GM21447 (cell line): ENCODE results near the gene KIAA1586.
"Not testable (repeated sequence)": the region's sequence is repeated elsewhere in the genome, so short reads cannot be mapped to it uniquely, and the experiment has no call there.

Experiments used
- ATAC-seq: cut with Tn5 transposase; IDR thresholded peaks from one replicate; pipeline ENCODE4 v1.9.1; 2021; ENCODE audit not compliant: unreplicated experiment

The KIAA1586 gene

DNA sequence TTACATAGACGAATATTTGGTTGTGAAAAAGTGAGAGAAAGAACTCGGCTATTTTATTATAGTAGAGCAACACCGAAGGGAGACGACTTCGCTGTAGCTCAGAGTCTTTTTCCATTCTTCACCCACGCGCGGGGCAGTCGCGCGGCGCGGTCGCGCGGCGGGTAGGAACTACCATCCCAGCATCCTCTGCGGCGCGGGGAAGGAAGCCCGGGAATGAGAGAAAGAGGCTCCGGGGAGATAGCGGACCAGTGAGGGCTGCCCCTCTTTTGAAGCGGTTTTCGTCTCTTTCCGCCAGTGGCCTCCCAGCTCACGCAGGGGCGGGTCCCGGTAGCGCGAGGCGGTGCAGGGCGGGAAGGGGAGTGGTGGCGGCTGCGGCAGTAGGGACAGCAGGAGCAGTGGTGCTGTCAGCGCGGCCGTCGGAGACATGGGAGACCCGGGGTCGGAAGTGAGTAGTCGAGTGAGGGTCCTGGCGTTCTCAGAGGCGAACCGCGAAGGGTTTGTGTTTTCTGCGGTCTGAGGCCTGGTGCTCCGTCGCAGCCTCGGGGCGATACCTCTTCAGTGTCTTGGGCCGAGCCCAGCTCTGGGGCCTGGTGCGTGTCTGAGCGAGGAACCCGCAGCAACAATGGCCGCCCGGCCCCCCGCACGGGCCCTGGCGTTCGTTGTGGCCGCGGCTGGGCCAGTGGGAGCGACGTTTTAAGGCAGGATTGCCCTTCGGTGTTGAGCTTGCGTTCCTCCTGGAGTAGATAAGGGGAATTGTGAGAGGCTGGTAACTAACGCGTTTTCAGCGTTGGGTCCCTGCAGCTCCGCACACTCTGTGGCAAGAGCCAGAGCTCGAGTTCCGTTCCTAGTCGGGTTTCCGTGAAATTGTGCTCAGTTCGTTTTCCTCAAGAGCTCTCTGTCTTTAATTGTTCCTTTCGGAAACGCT, at the start of gene KIAA1586:
Gene KIAA1586, plus strand, starts transcription at position 362 of the 925 bp plus-strand sequence. Its CDS starts 63 bp downstream, at position 425.
- ATAC-seq = peak; percentile 95

DNA sequence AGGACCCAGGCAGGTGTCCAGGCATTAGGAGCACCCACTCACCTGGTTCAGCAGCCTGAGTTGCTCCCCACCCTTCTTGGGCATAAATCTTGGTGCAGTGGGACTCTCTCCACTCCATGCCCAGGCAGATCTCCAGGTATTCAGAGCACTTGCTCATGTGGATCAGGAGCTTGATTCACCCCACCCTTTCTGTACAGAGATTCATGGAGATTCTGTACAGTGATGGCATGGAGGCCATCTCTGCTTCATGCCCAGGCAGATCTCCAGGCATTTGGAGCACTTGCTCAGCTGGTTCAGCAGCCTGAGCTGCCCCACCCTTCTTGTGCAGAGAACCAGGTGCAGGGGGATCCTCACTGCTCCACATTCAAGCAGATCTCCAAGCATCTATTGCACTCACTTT, 47.4 kb upstream of the KIAA1586 start:
- no peak for ATAC-seq

DNA sequence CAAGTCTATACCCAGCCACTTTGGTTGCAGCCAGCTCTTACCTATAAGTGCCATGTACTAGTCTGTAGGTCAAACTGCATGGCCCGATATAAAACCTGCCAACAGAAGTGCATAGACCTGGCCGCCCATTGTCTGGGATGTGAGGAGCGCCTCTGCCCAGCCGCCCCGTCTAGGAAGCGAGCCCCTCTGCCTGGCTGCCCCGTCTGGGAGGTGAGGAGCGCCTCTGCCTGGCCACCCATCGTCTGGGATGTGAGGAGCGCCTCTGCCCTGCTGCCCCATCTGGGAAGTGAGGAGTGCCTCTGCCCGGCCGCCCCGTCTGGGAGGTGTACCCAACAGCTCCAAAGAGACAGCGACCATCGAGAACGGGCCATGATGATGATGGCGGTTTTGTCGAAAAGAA, 46.7 kb upstream of the KIAA1586 start:
- not testable (repeated sequence) for ATAC-seq

GRCh38 chr6:57002197-57002596, 44.3 kb upstream of the KIAA1586 start:
- ATAC-seq = no peak

DNA sequence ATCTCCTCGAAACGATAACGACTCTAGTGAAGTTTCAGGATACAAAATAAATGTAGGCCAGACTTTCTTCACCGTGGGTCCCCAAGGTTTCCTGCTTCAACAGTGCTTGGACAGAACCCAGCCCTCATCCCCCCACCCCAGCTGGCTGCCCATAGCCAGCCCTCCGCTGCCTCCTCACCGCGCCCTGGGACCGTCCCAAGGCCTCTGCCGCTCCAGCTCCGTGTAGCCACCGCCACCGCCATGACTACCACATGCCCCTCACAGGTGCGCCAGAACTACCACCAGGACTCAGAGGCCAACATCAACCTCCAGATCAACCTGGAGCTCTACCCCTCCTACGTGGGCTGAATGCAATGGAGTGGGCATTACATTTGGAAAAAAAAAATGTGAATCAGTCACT, 42.2 kb upstream of the KIAA1586 start:
- no peak for ATAC-seq

- ATAC-seq = no peak
Measured at GRCh38 chr6:57006101-57006500, 40.4 kb upstream of the KIAA1586 start.

DNA sequence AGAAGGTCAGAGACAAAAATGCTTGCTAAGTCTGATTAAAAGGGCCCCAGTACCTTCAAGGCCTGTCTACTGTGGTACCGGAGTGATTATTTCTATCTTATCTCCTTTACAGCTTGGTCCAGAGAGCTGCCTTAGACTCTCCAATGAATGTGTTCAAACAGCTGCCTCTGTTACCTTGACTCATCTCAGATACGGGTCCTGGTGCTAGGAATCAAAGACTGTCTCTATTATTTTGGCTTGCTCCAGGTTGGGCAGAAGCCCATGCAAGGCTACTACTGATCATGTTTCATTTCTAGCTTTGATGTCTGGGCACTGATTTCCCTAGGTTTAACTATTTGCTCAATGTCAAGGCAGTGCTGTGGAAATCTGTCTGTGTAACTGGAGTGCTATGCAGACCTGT, 38.4 kb upstream of the KIAA1586 start:
- ATAC-seq = not testable (repeated sequence)

DNA sequence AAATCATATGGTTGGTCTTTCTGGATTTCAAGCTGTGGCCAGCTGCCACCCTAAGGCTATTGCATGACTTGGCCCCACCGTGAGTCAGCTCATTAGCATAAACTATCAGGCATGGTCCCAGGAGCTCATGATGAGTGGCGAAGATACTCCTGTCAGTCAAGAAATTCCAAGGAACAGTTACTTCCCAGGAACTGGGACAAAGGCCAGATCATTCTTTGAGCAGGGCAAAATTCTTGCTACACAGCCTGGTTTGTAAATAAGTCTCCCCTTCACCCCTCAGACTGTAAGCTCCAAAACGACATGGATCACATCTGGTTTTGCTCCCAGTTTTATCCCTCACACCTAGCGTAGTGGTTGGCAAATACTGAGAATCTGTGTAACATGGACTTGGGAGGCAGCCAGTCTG, 33.0 kb upstream of the KIAA1586 start:
- ATAC-seq = no peak

- ATAC-seq = no peak
Measured at GRCh38 chr6:57017069-57017468, 29.4 kb upstream of the KIAA1586 start.

DNA sequence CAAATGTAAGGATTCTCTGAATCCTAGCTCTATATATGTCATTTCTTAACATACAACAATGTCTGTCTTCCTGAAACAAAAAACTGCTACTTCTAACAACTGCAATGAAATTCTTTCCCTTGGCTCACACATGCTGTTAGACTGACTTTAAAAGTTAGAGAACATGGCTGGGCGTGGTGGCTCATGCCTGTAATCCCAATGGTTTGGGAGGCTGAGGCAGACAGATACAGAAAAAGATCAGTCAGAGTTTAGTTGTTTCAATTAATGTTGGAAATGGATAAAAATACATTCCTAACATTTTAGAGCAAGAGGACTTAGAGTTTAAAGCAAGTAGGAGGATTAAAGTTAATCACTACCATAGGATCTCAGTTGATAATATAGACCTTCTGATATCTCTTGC, 28.7 kb upstream of the KIAA1586 start:
- no peak for ATAC-seq

- no peak for ATAC-seq
Measured at GRCh38 chr6:57019434-57019833, 27.1 kb upstream of the KIAA1586 start.

GRCh38 chr6:57021086-57021720, 25.3 kb upstream of the KIAA1586 start:
- peak; percentile 67 for ATAC-seq

DNA sequence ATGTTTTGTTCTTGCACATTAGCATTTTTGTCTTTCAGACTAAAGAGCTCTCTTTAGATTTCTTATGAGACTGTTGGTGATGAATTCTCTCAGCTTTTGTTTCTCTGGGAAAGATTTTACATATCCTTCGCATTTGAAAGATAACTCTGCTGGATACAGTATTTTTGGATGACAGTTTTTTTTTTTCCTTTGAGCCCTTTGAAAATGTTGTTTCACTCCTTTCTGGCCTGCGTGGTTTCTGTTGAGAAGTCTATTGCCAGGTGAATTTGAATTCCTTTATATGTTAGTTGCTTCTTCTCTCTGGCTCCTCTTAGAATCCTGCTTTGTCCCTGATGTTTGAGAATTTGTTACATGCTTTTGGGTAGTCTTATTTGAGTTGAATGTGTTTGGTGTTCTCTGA, 22.2 kb upstream of the KIAA1586 start:
- ATAC-seq = no peak

- ATAC-seq = no peak
Measured at GRCh38 chr6:57024775-57025174, 21.7 kb upstream of the KIAA1586 start.

DNA sequence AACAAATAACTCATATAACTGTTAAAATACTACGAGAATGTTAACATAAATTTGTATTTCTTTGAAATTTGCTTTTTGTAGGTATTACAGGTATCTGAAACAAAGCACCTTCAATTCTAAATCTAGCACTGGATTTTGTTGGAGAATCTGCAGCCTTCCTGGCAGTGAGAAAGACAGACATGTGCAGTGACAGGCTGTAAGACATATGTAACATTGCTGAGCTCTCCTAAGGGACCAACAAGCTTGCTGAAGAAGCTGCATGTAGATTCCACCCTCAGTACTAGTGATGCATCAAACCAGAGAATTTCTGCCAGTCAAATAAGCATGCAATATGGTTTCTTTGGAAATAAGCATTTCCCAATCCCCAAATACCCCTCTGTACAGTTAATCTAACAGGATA, 20.5 kb upstream of the KIAA1586 start:
- no peak for ATAC-seq

DNA sequence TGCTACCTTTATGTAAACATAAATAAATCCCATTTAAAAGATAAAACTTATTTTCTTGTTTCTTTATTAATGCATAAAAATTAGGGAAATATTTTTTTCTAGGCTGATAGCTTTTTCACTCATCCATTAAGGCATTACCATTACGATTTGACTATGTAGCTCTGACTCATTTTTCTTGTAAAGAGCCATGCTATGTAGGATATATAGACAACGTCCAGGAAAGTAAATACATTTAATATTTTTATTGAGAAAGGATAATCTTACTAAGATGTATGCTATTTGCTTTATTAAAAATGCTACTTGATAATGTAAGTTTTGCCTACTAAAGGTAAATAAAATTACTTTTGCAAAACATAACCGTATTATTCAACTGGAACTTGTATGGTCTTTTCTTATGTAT, 19.2 kb upstream of the KIAA1586 start:
- no peak for ATAC-seq

GRCh38 chr6:57029213-57029612, 17.3 kb upstream of the KIAA1586 start:
- no peak for ATAC-seq

- no peak for ATAC-seq
Measured at GRCh38 chr6:57033228-57033627, 13.3 kb upstream of the KIAA1586 start.

GRCh38 chr6:57035549-57035948, 10.9 kb upstream of the KIAA1586 start:
- no peak for ATAC-seq

GRCh38 chr6:57038906-57039305, 7.6 kb upstream of the KIAA1586 start:
- ATAC-seq = no peak

DNA sequence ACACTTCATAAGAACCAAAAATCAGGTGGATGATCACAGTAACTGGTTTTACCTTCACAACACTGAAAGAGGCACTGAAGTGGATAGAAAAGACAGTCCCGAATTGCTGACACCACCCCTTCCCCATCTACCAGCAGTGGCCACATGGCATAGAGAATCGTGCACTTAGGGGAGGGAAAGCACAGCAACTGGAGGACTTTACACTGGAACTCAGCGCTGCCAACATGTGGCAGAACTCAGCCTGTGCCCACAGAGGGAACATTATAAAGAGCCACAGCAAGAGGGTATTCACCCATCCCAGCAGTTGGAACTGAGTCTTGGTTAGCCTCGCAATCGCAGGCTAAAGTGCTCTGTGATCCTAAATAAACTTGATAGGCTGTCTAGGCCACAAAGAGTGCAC, 6.5 kb upstream of the KIAA1586 start:
- ATAC-seq = no peak

DNA sequence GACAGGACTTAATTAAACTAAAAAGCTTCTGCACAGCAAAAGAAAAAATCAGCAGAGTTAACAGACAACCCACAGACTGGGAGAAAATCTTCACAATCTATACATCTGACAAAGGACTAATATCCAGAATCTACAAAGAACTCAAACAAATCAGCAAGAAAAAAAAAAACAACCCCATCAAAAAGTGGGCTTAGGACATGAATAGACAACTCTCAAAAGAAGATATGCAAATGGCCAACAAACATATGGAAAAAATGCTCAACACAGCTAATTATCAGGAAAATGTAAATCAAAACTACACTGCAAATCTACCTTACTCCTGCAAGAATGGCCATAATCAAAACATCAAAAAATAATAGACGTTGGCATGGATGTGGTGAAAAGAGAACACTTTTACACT, 2.4 kb upstream of the KIAA1586 start:
- not testable (repeated sequence) for ATAC-seq
